NCI-H146 (cell line): Measurements from ENCODE around the gene HEPH.
"Not testable (repeated sequence)": the region's sequence is repeated elsewhere in the genome, so short reads cannot be mapped to it uniquely, and the experiment has no call there.

Experiments
- DNase-seq: peaks from one replicate; lab custom pipeline; 2025; lab: John Stamatoyannopoulos, UW

Gene HEPH

DNA sequence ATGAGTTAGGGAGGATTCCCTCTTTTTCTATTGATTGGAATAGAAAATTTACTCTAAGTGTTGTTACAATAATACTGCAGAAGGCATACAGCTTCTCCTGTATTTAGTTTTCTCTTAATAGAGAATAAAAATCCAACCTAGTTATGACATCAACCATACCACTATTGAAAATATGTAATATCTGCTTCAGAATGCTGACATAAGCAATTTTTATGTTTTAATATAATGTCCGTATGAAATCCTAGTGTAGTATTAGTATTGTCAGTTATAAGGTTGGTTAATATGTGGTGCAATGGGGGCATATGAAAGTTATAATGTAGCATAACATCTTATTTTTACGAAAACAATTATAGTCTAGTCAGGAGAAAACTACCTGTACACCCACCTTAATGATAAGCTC is 68.2 kb downstream of the HEPH start:
- DNase-seq: no peak

DNA sequence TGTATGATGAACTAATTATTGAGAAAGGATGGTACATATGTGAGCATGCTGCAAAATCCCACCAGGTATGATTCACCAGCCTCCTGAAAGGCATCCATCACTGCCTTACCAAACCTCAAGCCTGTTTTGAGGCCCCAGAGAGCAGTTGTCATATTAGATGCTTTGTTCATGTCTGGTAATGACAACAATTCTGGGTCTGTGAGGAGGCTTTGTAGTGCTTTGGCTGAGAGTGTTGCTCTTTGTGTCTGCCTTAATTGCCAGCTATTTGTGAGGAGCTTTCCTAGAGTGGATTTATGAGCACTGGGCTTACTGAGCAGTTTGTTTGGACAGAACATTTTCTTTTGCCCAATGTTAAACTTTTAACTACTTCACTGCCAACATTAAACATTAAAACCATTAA is 69.2 kb downstream of the HEPH start:
- DNase-seq: no peak

DNA sequence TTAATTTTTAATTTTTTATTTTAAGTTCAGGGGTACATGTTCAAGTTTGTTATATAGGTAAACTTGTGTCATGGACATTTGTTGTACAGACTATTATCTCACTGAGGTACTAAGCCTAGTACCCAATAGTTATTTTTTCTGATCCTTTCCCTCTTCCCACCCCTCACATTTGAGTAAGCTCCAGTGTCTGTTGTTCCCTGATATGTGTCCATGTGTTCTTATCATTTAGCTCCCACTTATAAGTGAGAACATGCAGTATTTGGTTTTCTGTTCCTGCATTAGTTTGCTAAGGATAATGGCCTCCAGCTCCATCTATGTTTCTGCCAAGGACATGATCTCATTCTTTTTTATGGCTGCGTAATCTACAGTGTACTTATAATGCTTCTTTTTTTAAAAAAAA is 69.9 kb downstream of the HEPH start:
- DNase-seq: not testable (repeated sequence)

DNA sequence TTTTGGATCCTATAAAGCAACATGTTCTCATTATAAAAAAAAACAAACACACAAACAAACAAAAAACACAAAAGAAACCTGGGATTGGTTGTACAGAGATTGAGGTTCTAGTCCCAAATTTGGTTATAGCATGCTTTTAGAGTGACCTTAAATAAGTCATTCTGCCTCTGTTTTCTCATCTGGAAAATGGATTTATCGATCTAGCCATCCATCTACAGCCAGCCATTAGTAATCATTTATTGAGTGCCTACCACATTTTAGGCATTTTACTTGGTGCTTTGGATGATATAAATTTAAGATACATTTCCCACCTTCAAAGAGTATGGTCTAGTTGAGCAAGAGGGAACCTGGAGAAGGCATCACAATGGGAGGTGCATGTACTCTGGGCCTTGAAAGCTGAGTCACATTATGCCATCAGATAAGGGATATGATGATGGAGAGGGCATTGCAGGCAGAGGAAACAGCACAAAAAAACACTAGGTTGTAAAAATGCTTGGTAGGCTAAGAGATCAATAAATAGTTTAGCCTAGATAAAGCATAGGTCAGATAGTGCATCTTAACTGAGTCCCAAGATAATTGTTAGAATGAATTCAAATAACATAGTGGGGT is 91.4 kb downstream of the HEPH start:
- no peak for DNase-seq

DNA sequence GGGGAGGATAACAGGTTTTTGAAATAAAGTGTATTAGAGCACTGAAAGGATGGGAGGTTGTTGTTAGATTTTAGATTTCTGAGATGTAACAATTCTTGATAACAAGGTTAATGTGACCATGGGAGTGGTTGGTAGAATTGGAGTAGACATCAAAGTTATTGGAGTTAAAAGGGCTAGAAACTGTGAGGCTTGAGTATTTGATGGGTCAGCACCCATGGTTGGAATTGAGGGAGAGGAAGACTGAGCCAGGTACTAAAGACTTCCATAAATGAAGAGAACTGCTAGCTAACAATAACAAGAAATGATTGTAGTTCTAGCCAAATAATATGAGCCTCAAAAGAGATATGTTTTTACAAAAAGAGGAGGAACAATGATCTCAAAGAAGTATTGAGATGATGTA is 98.8 kb downstream of the HEPH start:
- DNase-seq: no peak
